SK-N-SH (cell line): Measurements from ENCODE around the gene FLT4. TPM values are rescaled to one million over a fixed set of nuclear protein-coding genes. Genes with fewer than 3 reads are reported as not detected.
"Not testable (repeated sequence)": the region's sequence is repeated elsewhere in the genome, so short reads cannot be mapped to it uniquely, and the experiment has no call there.

ENCODE experiments used
- CTCF ChIA-PET: fragments of 300-600, 350-600 bp; formaldehyde crosslinking; extraction: SDS; loops from one replicate; lab custom pipeline; 2021; lab: Yijun Ruan, JAX
- POLR2A ChIA-PET: fragments of 350-600 bp; sonication (Branson Sonifier 250); formaldehyde crosslinking; extraction: SDS; loops from one replicate; lab custom pipeline; 2020; ENCODE audit warnings: antibody characterized with exemption, inconsistent platforms; lab: Yijun Ruan, JAX
- DNase-seq: peaks from one replicate; pipeline ENCODE4 v3.0.0; 2012
- H2AFZ ChIP-seq: fragments of 200-600 bp; sonication (generic); 2 replicates; pipeline ENCODE4 v1.8.1; 2016; ENCODE audit warnings: antibody characterized with exemption, mild to moderate bottlenecking, low read depth
- H3F3A ChIP-seq: fragments of 200-600 bp; sonication (generic); replicated peaks from 2 replicates; pipeline ENCODE3; 2016; ENCODE audit warnings: antibody characterized with exemption, mild to moderate bottlenecking; ENCODE audit not compliant: insufficient read depth
- H3K27ac ChIP-seq, 2 experiments: fragments of 200-500 bp in 1 of 2; fragments of 200-600 bp in 1 of 2; sonication (Bioruptor generic) in 1 of 2; sonication (generic), shearing (Covaris generic) in 1 of 2; 2 replicates each; pipeline versions ENCODE4 v1.5.1 to v1.6.1; 2014 to 2016; ENCODE audit warnings: low read depth in 2 of 2, inconsistent platforms in 1 of 2, low read length in 1 of 2, mild to moderate bottlenecking in 1 of 2, mixed read lengths in 1 of 2
- H3K27me3 ChIP-seq: fragments of 200-600 bp; sonication (generic), shearing (Covaris generic); 2 replicates; pipeline ENCODE4 v1.6.1; 2016; ENCODE audit warnings: mixed run types; ENCODE audit not compliant: insufficient read depth
- H3K36me3 ChIP-seq, 2 experiments: fragments of 200-500 bp in 1 of 2; fragments of 200-600 bp in 1 of 2; sonication (Bioruptor generic) in 1 of 2; sonication (generic) in 1 of 2; replicated peaks in 1 of 2; 2 replicates each; pipeline versions ENCODE3 to v1.5.1; 2014 to 2016; ENCODE audit warnings: low read length in 1 of 2, mild to moderate bottlenecking in 1 of 2; ENCODE audit not compliant: insufficient read depth in 2 of 2, control insufficient read depth in 1 of 2
- H3K4me1 ChIP-seq, 2 experiments: fragments of 200-500 bp in 1 of 2; fragments of 200-600 bp in 1 of 2; sonication (Bioruptor generic) in 1 of 2; sonication (generic), shearing (Covaris generic) in 1 of 2; 2 replicates each; pipeline versions ENCODE4 v1.5.1 to v1.6.1; 2014 to 2016; ENCODE audit warnings: low read depth in 1 of 2, low read length in 1 of 2, mixed run types in 1 of 2; ENCODE audit not compliant: insufficient read depth in 2 of 2, control insufficient read depth in 1 of 2
- H3K4me2 ChIP-seq: fragments of 200-600 bp; sonication (generic), shearing (Covaris generic); 2 replicates; pipeline ENCODE4 v1.6.1; 2017; ENCODE audit warnings: mixed run types
- H3K4me3 ChIP-seq, 2 experiments: fragments of 200-500 bp in 1 of 2; fragments of 200-600 bp in 1 of 2; sonication (Bioruptor generic) in 1 of 2; sonication (generic), shearing (Covaris generic) in 1 of 2; 2 replicates each; pipeline versions ENCODE4 v1.5.1 to v1.8.1; 2014 to 2016; ENCODE audit warnings: low read depth in 2 of 2, inconsistent platforms in 1 of 2, low read length in 1 of 2, mild to moderate bottlenecking in 1 of 2, mixed read lengths in 1 of 2, moderate library complexity in 1 of 2
- H3K79me2 ChIP-seq: fragments of 200-600 bp; sonication (generic); 2 replicates; pipeline ENCODE4 v1.8.1; 2017; ENCODE audit warnings: mild to moderate bottlenecking; ENCODE audit not compliant: insufficient read depth
- H3K9ac ChIP-seq: fragments of 200-600 bp; sonication (generic); 2 replicates; pipeline ENCODE4 v1.6.1; 2017; ENCODE audit warnings: mixed run types
- H3K9me2 ChIP-seq: fragments of 200-600 bp; sonication (generic); 2 replicates; pipeline ENCODE4 v1.6.1; 2017; ENCODE audit warnings: mixed run types
- H3K9me3 ChIP-seq: fragments of 200-600 bp; sonication (generic); 2 replicates; pipeline ENCODE4 v1.6.1; 2017; ENCODE audit warnings: mixed run types, mild to moderate bottlenecking, moderate library complexity
- H4K20me1 ChIP-seq: fragments of 200-600 bp; sonication (generic); 2 replicates; pipeline ENCODE4 v1.6.1; 2017; ENCODE audit warnings: mild to moderate bottlenecking, mixed run types; ENCODE audit not compliant: insufficient read depth
- ELF1 ChIP-seq: IDR thresholded peaks from 2 replicates; pipeline ENCODE4 v1.4.0; 2012
- FOSL2 ChIP-seq: IDR thresholded peaks from 2 replicates; pipeline ENCODE4 v1.4.0; 2012; ENCODE audit warnings: low read depth, mild to moderate bottlenecking, moderate library complexity, borderline replicate concordance
- FOXM1 ChIP-seq: IDR thresholded peaks from 2 replicates; pipeline ENCODE4 v1.4.0; 2012; ENCODE audit warnings: low read depth, mild to moderate bottlenecking
- GATA2 ChIP-seq: sonication (generic); formaldehyde crosslinking; IDR thresholded peaks from 2 replicates; pipeline ENCODE4 v1.5.0; 2020; ENCODE audit warnings: mild to moderate bottlenecking, missing genetic modification reagents
- IRF3 ChIP-seq: fragments of 150-350 bp; IDR thresholded peaks from 2 replicates; pipeline ENCODE4 v1.6.1; 2016; ENCODE audit warnings: mild to moderate bottlenecking, low read depth, low read length
- MAX ChIP-seq: IDR thresholded peaks from 2 replicates; pipeline ENCODE4 v1.4.0; 2012; ENCODE audit warnings: low read depth
- MEF2A ChIP-seq: IDR thresholded peaks from 2 replicates; pipeline ENCODE4 v1.4.0; 2012; ENCODE audit warnings: low read depth, borderline replicate concordance
- NFIC ChIP-seq: IDR thresholded peaks from 2 replicates; pipeline ENCODE4 v1.4.0; 2012; ENCODE audit warnings: borderline replicate concordance
- POLR2AphosphoS5 ChIP-seq: IDR thresholded peaks from 2 replicates; pipeline ENCODE4 v1.6.1; 2012; ENCODE audit warnings: low read depth, low read length
- RAD21 ChIP-seq: IDR thresholded peaks from 2 replicates; pipeline ENCODE4 v1.6.1; 2012; ENCODE audit warnings: mild to moderate bottlenecking, low read length
- RCOR1 ChIP-seq: fragments of 150-350 bp; IDR thresholded peaks from 2 replicates; pipeline ENCODE4 v1.6.1; 2017; ENCODE audit warnings: antibody characterized with exemption, low read length
- SMC3 ChIP-seq: IDR thresholded peaks from 2 replicates; pipeline ENCODE4 v1.6.1; 2012; ENCODE audit warnings: low read depth, low read length, improper control_type of control experiment
- TAF1 ChIP-seq: IDR thresholded peaks from 2 replicates; pipeline ENCODE4 v1.6.1; 2012; ENCODE audit warnings: low read depth, mild to moderate bottlenecking, low read length, moderate library complexity, borderline replicate concordance
- TCF12 ChIP-seq: IDR thresholded peaks from 2 replicates; pipeline ENCODE4 v1.4.0; 2012
- TEAD4 ChIP-seq: IDR thresholded peaks from 2 replicates; pipeline ENCODE4 v1.4.0; 2012; ENCODE audit warnings: mild to moderate bottlenecking, borderline replicate concordance; ENCODE audit not compliant: insufficient read depth
- USF1 ChIP-seq: IDR thresholded peaks from 2 replicates; pipeline ENCODE4 v1.4.0; 2012; ENCODE audit warnings: low read depth, borderline replicate concordance
- USF2 ChIP-seq: fragments of 150-350 bp; IDR thresholded peaks from 2 replicates; pipeline ENCODE4 v1.6.1; 2017; ENCODE audit warnings: antibody characterized with exemption, low read length, low read depth, borderline replicate concordance
- YY1 ChIP-seq: IDR thresholded peaks from 2 replicates; pipeline ENCODE4 v1.4.0; 2012; ENCODE audit warnings: low read depth, mild to moderate bottlenecking
- ZBTB33 ChIP-seq: IDR thresholded peaks from 2 replicates; pipeline ENCODE4 v1.4.0; 2012; ENCODE audit warnings: low read depth, borderline replicate concordance
- WGBS: methylation state at CpG from one replicate; pipeline ENCODE4 v1.1.6; 2017; ENCODE audit warnings: low lambda C conversion rate; 5-methylcytosine and 5-hydroxymethylcytosine counted together
- polyA plus RNA-seq, 3 experiments: library from polyadenylated mRNA; depleted of rRNA; stranded (reverse); fragments of >200 nt; gene quantifications; 2 replicates each; pipeline ENCODE4 v1.2.3, GENCODE V29; 2012

Gene FLT4
- polyA plus RNA-seq, 1 of the 3 experiments (the other 2 are of a cell fraction) = 0.05 TPM

GRCh38 chr5:180675036-180675635 is 25.7 kb upstream of the FLT4 start:
- no peaks in the 10 kb centered on the region for H3K79me2 ChIP-seq
- H3K27ac ChIP-seq = no peak overlapping the region
- TF ChIP-seq MAX (no peak), YY1 (no peak), POLR2AphosphoS5 (no peak), IRF3 (no peak), RAD21 (no peak), TAF1 (no peak), USF1 (no peak), NFIC (no peak), GATA2 (CRISPR knock-in tag) (no peak), ZBTB33 (no peak), ELF1 (no peak), RCOR1 (no peak), USF2 (no peak), MEF2A (no peak), TCF12 (no peak), FOSL2 (no peak), SMC3 (no peak), TEAD4 (no peak), FOXM1 (no peak)
- POLR2A ChIA-PET = no interaction called here
- 52% methylated on average over 13 of the region's 14 CpGs for WGBS
- H3K36me3 ChIP-seq = no peaks in the 10 kb centered on the region
- H3K9me2 ChIP-seq = no peaks in the 10 kb centered on the region
- H3F3A ChIP-seq = no peaks in the 10 kb centered on the region
- H3K4me3 ChIP-seq = no peak overlapping the region
- no peaks in the 10 kb centered on the region for H4K20me1 ChIP-seq
- no peak for DNase-seq
- no peaks in the 10 kb centered on the region for H3K9me3 ChIP-seq
- no peak overlapping the region for H3K4me2 ChIP-seq
- CTCF ChIA-PET = interaction anchor here (1.6 kb wide), 1 partner anchor 64 kb away, joined by 4 read pairs; no protein-coding TSS in a partner anchor
- H2AFZ ChIP-seq = no peak overlapping the region
- H3K4me1 ChIP-seq = no peaks in the 10 kb centered on the region; a peak in 1 of 4 replicates
- H3K9ac ChIP-seq = no peak overlapping the region
- H3K27me3 ChIP-seq = peaks cover 19% of the 10 kb centered on the region

GRCh38 chr5:180674090-180674475 is 24.7 kb upstream of the FLT4 start:
- CTCF ChIA-PET = interaction anchor here (1.2 kb wide), 1 partner anchor 55 kb away, joined by 3 read pairs; no protein-coding TSS in a partner anchor
- H3K79me2 ChIP-seq, H3K4me3 ChIP-seq, H3F3A ChIP-seq, H3K9ac ChIP-seq, H3K4me2 ChIP-seq, H3K36me3 ChIP-seq, H3K9me2 ChIP-seq, POLR2A ChIA-PET, H4K20me1 ChIP-seq, H3K9me3 ChIP-seq, H3K4me1 ChIP-seq, H3K27ac ChIP-seq, DNase-seq, H2AFZ ChIP-seq: not testable (repeated sequence)
- H3K27me3 ChIP-seq = peaks cover 19% of the 10 kb centered on the region
- 16% methylated on average over 14 of the region's 23 CpGs for WGBS
